ENCODE data around the gene PIGC.

GRCh38 chr1:172489847-172490246, 46.0 kb upstream of the PIGC start:
- TF ChIP-seq ZBTB11 (tag by site-specific recombination; conservative IDR thresholded peaks at IDR 0.05; ENCODE audit: low read depth) = no peak
- TF ChIP-seq CTCF (tag by site-specific recombination; IDR thresholded peaks at IDR 0.05) = no peak
- no peak for TF ChIP-seq ZSCAN4 (tag by site-specific recombination; IDR thresholded peaks at IDR 0.05)
- no peak for TF ChIP-seq ZSCAN18 (tag by site-specific recombination; IDR thresholded peaks at IDR 0.05)
- TF ChIP-seq ZNF513 (tag by site-specific recombination; IDR thresholded peaks at IDR 0.05) = no peak
- TF ChIP-seq ZFP41 (tag by site-specific recombination; IDR thresholded peaks at IDR 0.05; ENCODE audit: borderline replicate concordance) = no peak
- no peak for TF ChIP-seq ZNF623 (tag by site-specific recombination; IDR thresholded peaks at IDR 0.05)
- no peak for TF ChIP-seq ZNF274 (IDR thresholded peaks at IDR 0.05; ENCODE audit: low read length)
- TF ChIP-seq ZNF274 (tag by site-specific recombination; IDR thresholded peaks at IDR 0.05; ENCODE audit: borderline replicate concordance) = no peak
- no peak for TF ChIP-seq SETDB1 (IDR thresholded peaks at IDR 0.05; ENCODE audit: insufficient read length, low read length)
- no peak for TF ChIP-seq ZSCAN5A (tag by site-specific recombination; IDR thresholded peaks at IDR 0.05)
- no peak for TF ChIP-seq PATZ1 (tag by site-specific recombination; IDR thresholded peaks at IDR 0.05)
- no peak for TF ChIP-seq YY1 (tag by site-specific recombination; IDR thresholded peaks at IDR 0.05)
- no peak for TF ChIP-seq ZNF473 (tag by site-specific recombination; IDR thresholded peaks at IDR 0.05)
